ENCODE measurements around the gene NFYC.

The NFYC gene

GRCh38 chr1:40691538-40692428 lies at the start of gene NFYC (continued):
- peak; percentile 75; the same call in 1 of the 2 replicates for TF ChIP-seq ZNF148 (tag by site-specific recombination; IDR thresholded peaks at IDR 0.05; ENCODE audit: borderline replicate concordance)
- peak; percentile 95 for TF ChIP-seq ZNF610 (tag by site-specific recombination; IDR thresholded peaks at IDR 0.05; ENCODE audit: borderline replicate concordance)
- TF ChIP-seq ZNF837 (tag by site-specific recombination; IDR thresholded peaks at IDR 0.05) = peak; percentile 75; the same call in 1 of the 2 replicates
- peak; percentile 38; the same call in 1 of the 2 replicates for TF ChIP-seq KLF1 (tag by site-specific recombination; IDR thresholded peaks at IDR 0.05)
- no peak; the same call in 1 of the 2 replicates for TF ChIP-seq GLI2 (tag by site-specific recombination; IDR thresholded peaks at IDR 0.05; ENCODE audit: borderline replicate concordance, low read depth)
- TF ChIP-seq HIC1 (tag by site-specific recombination; IDR thresholded peaks at IDR 0.05) = peak; percentile 90
- TF ChIP-seq ZNF146 (tag by site-specific recombination; IDR thresholded peaks at IDR 0.05) = peak; percentile 76
- TF ChIP-seq ZNF155 (tag by site-specific recombination; IDR thresholded peaks at IDR 0.05) = no peak
- no peak for TF ChIP-seq ZNF654 (tag by site-specific recombination; IDR thresholded peaks at IDR 0.05; ENCODE audit: low read depth)
- peak; percentile 96 for TF ChIP-seq ZNF24 (tag by site-specific recombination; IDR thresholded peaks at IDR 0.05)
- no peak for TF ChIP-seq ZNF670 (tag by site-specific recombination; IDR thresholded peaks at IDR 0.05; ENCODE audit: low read depth)
- no peak; the same call in 1 of the 2 replicates for TF ChIP-seq SCRT1 (tag by site-specific recombination; IDR thresholded peaks at IDR 0.05; ENCODE audit: borderline replicate concordance)
- TF ChIP-seq YY1 (tag by site-specific recombination; IDR thresholded peaks at IDR 0.05) = peak; percentile 99
- peak; percentile 23; the same call in 1 of the 2 replicates for TF ChIP-seq ZNF16 (tag by site-specific recombination; IDR thresholded peaks at IDR 0.05; ENCODE audit: low read depth)
- TF ChIP-seq ZNF416 (tag by site-specific recombination; IDR thresholded peaks at IDR 0.05) = no peak
- TF ChIP-seq, protein P1, sequence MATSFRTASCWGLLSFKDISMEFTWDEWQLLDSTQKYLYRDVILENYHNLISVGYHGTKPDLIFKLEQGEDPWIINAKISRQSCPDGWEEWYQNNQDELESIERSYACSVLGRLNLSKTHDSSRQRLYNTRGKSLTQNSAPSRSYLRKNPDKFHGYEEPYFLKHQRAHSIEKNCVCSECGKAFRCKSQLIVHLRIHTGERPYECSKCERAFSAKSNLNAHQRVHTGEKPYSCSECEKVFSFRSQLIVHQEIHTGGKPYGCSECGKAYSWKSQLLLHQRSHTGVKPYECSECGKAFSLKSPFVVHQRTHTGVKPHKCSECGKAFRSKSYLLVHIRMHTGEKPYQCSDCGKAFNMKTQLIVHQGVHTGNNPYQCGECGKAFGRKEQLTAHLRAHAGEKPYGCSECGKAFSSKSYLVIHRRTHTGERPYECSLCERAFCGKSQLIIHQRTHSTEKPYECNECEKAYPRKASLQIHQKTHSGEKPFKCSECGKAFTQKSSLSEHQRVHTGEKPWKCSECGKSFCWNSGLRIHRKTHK (tag by site-specific recombination; IDR thresholded peaks at IDR 0.05) = no peak
- peak; percentile 94 for TF ChIP-seq ZBTB7A (tag by site-specific recombination; IDR thresholded peaks at IDR 0.05; ENCODE audit: low read depth)
- no peak for TF ChIP-seq ZNF433 (tag by site-specific recombination; IDR thresholded peaks at IDR 0.05; ENCODE audit: low read depth)
- peak; percentile 87 for TF ChIP-seq ZBTB1 (tag by site-specific recombination; IDR thresholded peaks at IDR 0.05)
- no peak for TF ChIP-seq ZNF544 (tag by site-specific recombination; IDR thresholded peaks at IDR 0.05)
- no peak for TF ChIP-seq ZNF175 (tag by site-specific recombination; IDR thresholded peaks at IDR 0.05)
- 0 out of 2 replicates have a peak, but pooled peaks have one; percentile 22 for TF ChIP-seq ZNF585B (tag by site-specific recombination; IDR thresholded peaks at IDR 0.05)
- peak; percentile 51; the same call in 1 of the 2 replicates for TF ChIP-seq BCL11B (tag by site-specific recombination; IDR thresholded peaks at IDR 0.05; ENCODE audit: low read depth)
- peak; percentile 96 for TF ChIP-seq ZSCAN5A (tag by site-specific recombination; IDR thresholded peaks at IDR 0.05)
- TF ChIP-seq KLF8 (tag by site-specific recombination; IDR thresholded peaks at IDR 0.05) = peak; percentile 88
- no peak for TF ChIP-seq ZNF530 (tag by site-specific recombination; IDR thresholded peaks at IDR 0.05; ENCODE audit: low read depth)
- TF ChIP-seq ZNF621 (tag by site-specific recombination; IDR thresholded peaks at IDR 0.05) = no peak
- no peak for TF ChIP-seq ZNF112 (tag by site-specific recombination; IDR thresholded peaks at IDR 0.05)
- TF ChIP-seq ZNF792 (tag by site-specific recombination; IDR thresholded peaks at IDR 0.05) = peak; percentile 79
- no peak; the same call in 1 of the 2 replicates for TF ChIP-seq ZNF302 (tag by site-specific recombination; IDR thresholded peaks at IDR 0.05; ENCODE audit: low read depth)
- TF ChIP-seq ZNF174 (tag by site-specific recombination; IDR thresholded peaks at IDR 0.05) = no peak
- no peak for TF ChIP-seq ZNF510 (tag by site-specific recombination; IDR thresholded peaks at IDR 0.05; ENCODE audit: insufficient replicate concordance)
- TF ChIP-seq ZFP37 (tag by site-specific recombination; IDR thresholded peaks at IDR 0.05) = peak; percentile 99

All from HEK293 (cell line).